IMR-90 (cell line): ENCODE measurements around the gene RPS19. TPM values are rescaled to one million over a fixed set of nuclear protein-coding genes. Genes with fewer than 3 reads are reported as not detected.

Experiments used
- microRNA-seq, 2 experiments: library from miRNA; stranded (forward) in 1 of 2; unstranded in 1 of 2; fragments of 10-50 nt in 1 of 2; fragments of <30 nt in 1 of 2; gene quantifications in 1 of 2; microRNA quantifications in 1 of 2; one replicate each; pipeline versions ENCODE3 to v1.1.0; 2013 to 2020; ENCODE audit not compliant: insufficient read depth in 1 of 2, insufficient read length in 1 of 2, unreplicated experiment in 1 of 2
- polyA plus RNA-seq, 3 experiments: library from polyadenylated mRNA; depleted of rRNA; stranded (reverse); fragments of >200 nt; gene quantifications; 2 replicates each; pipeline ENCODE4 v1.2.3, GENCODE V29; 2012; ENCODE audit warnings: low replicate concordance in 1 of 3
- small RNA-seq, 5 experiments: library from RNA; depleted of rRNA; stranded (forward); fragments of <200 nt; gene quantifications; one replicate each; pipeline ENCODE3, GENCODE V24; 2012
- total RNA-seq: library from RNA; depleted of rRNA; stranded (reverse); fragments of >200 nt; gene quantifications from 2 replicates; pipeline ENCODE4 v1.2.3, GENCODE V29; 2012; rRNA removed

Gene RPS19
- total and polyA plus RNA-seq, 2 of the 4 experiments (the other 2 are of a cell fraction), result 230 to 3,988 TPM

Small RNA genes lying within 50 kb of the gene (microRNA-seq; reads per million reads assigned to microRNA genes)
- 0 to 1.1 reads per million in 2 experiments for gene MIR6797

Small RNA genes lying within 50 kb of the gene (small RNA-seq; reads per million reads assigned to genes)
- gene MIR6797, result 0 to 0.11 (median 0) reads per million in 5 experiments

Other genes starting within 250 kb of the RPS19 start
- not detected in 2 replicates for gene CEACAM4, start 233.2 kb upstream of the RPS19 start, total RNA-seq
- gene CEACAM4, start 233.2 kb upstream of the RPS19 start, polyA plus RNA-seq (2012; rRNA removed), result not detected in 2 replicates
- gene CEACAM7, start 172.0 kb upstream of the RPS19 start, total RNA-seq, result not detected in 2 replicates
- gene CEACAM7, start 172.0 kb upstream of the RPS19 start, polyA plus RNA-seq (2012; rRNA removed), result not detected in 2 replicates
- gene CEACAM5, start 151.6 kb upstream of the RPS19 start, total RNA-seq, result not detected in 2 replicates
- gene CEACAM5, start 151.6 kb upstream of the RPS19 start, polyA plus RNA-seq (2012; rRNA removed), result not detected in 2 replicates
- not detected in 2 replicates for gene CEACAM6, start 104.7 kb upstream of the RPS19 start, total RNA-seq
- not detected in 2 replicates for gene CEACAM6, start 104.7 kb upstream of the RPS19 start, polyA plus RNA-seq (2012; rRNA removed)
- not detected in 2 replicates for gene CEACAM3, start 63.7 kb upstream of the RPS19 start, total RNA-seq
- gene CEACAM3, start 63.7 kb upstream of the RPS19 start, polyA plus RNA-seq (2012; rRNA removed), result not detected in 2 replicates
- gene LYPD4, start 15.6 kb upstream of the RPS19 start, total RNA-seq, result not detected in 2 replicates
- gene LYPD4, start 15.6 kb upstream of the RPS19 start, polyA plus RNA-seq (2012; rRNA removed), result not detected in 2 replicates
- gene DMRTC2, start 15.2 kb upstream of the RPS19 start, total RNA-seq, result not detected in 2 replicates
- gene DMRTC2, start 15.2 kb upstream of the RPS19 start, polyA plus RNA-seq (2012; rRNA removed), result not detected in 2 replicates
- gene CD79A, start 17.0 kb downstream of the RPS19 start, total RNA-seq, result not detected in 2 replicates
- 0.19 and 0.24 TPM in 2 replicates for gene CD79A, start 17.0 kb downstream of the RPS19 start, polyA plus RNA-seq (2012; rRNA removed)
- 11.5 and 12.5 TPM in 2 replicates for gene ARHGEF1, start 22.9 kb downstream of the RPS19 start, total RNA-seq
- gene ARHGEF1, start 22.9 kb downstream of the RPS19 start, polyA plus RNA-seq (2012; rRNA removed), result 47.1 and 51.2 TPM in 2 replicates
- not detected in 2 replicates for gene ERFL, start 68.2 kb downstream of the RPS19 start, total RNA-seq
- 0.09 TPM in 1 of 2 replicates, not detected in the other for gene ERFL, start 68.2 kb downstream of the RPS19 start, polyA plus RNA-seq (2012; rRNA removed)
- gene RABAC1, start 99.1 kb downstream of the RPS19 start, total RNA-seq, result 117 and 145 TPM in 2 replicates
- 276 and 320 TPM in 2 replicates for gene RABAC1, start 99.1 kb downstream of the RPS19 start, polyA plus RNA-seq (2012; rRNA removed)
- under 0.01 TPM in 2 replicates for gene ATP1A3, start 134.0 kb downstream of the RPS19 start, total RNA-seq
- 0.11 and 0.12 TPM in 2 replicates for gene ATP1A3, start 134.0 kb downstream of the RPS19 start, polyA plus RNA-seq (2012; rRNA removed)
- not detected in 2 replicates for gene GRIK5, start 210.0 kb downstream of the RPS19 start, total RNA-seq
- 0.07 and 0.10 TPM in 2 replicates for gene GRIK5, start 210.0 kb downstream of the RPS19 start, polyA plus RNA-seq (2012; rRNA removed)
- gene ZNF574, start 215.9 kb downstream of the RPS19 start, total RNA-seq, result 8.1 and 10.0 TPM in 2 replicates
- 12.7 and 14.1 TPM in 2 replicates for gene ZNF574, start 215.9 kb downstream of the RPS19 start, polyA plus RNA-seq (2012; rRNA removed)